OCI-LY3 (cell line): ENCODE data around the gene ALDH3B2.

ENCODE experiments used
- H2AFZ ChIP-seq: fragments of 200-600, 300-600 bp; shearing (Covaris generic); 2 replicates; pipeline ENCODE4 v1.6.0; 2014; ENCODE audit warnings: antibody characterized with exemption, low read depth, low read length
- H3K27ac ChIP-seq: fragments of 200-600, 300-600 bp; sonication (generic); 2 replicates; pipeline ENCODE4 v1.5.1; 2014; ENCODE audit warnings: mild to moderate bottlenecking, low read length, moderate library complexity, mixed read lengths
- H3K27me3 ChIP-seq: fragments of 200-600, 300-600 bp; sonication (generic); 2 replicates; pipeline ENCODE4 v1.6.1; 2014; ENCODE audit warnings: low read depth, low read length, mixed read lengths
- H3K36me3 ChIP-seq: fragments of 200-600, 300-600 bp; sonication (generic); replicated peaks from 2 replicates; pipeline ENCODE3; 2014; ENCODE audit warnings: low read depth, low read length, mixed read lengths
- H3K4me1 ChIP-seq: fragments of 300-600, 200-600 bp; sonication (generic); 2 replicates; pipeline ENCODE4 v1.6.1; 2014; ENCODE audit warnings: low read length, mixed read lengths
- H3K4me2 ChIP-seq: fragments of 200-600, 300-600 bp; sonication (generic); 2 replicates; pipeline ENCODE4 v1.6.1; 2014; ENCODE audit warnings: low read length, mixed read lengths
- H3K4me3 ChIP-seq: fragments of 300-600, 200-600 bp; sonication (generic); 2 replicates; pipeline ENCODE4 v1.5.1; 2014; ENCODE audit warnings: antibody characterized with exemption, mild to moderate bottlenecking, low read length, moderate library complexity
- H3K79me2 ChIP-seq: fragments of 300-600, 200-600 bp; shearing (Covaris generic); 2 replicates; pipeline ENCODE4 v1.6.1; 2014; ENCODE audit warnings: mild to moderate bottlenecking, low read length, mixed read lengths
- H3K9ac ChIP-seq: fragments of 300-600, 200-600 bp; shearing (Covaris generic); 2 replicates; pipeline ENCODE4 v1.6.0; 2014; ENCODE audit warnings: mild to moderate bottlenecking, low read length, moderate library complexity
- H3K9me3 ChIP-seq: fragments of 200-600, 300-600 bp; shearing (Covaris generic); 2 replicates; pipeline ENCODE4 v1.6.1; 2014; ENCODE audit warnings: low read length, mixed read lengths; ENCODE audit not compliant: insufficient read depth
- H4K20me1 ChIP-seq: fragments of 200-600, 300-600 bp; sonication (generic); 2 replicates; pipeline ENCODE4 v1.6.1; 2016; ENCODE audit warnings: low read length, mixed read lengths; ENCODE audit not compliant: insufficient read depth
- CTCF ChIP-seq: fragments of 200-600, 300-600 bp; sonication (generic); IDR thresholded peaks from 2 replicates; pipeline ENCODE4 v1.5.1; 2014; ENCODE audit warnings: antibody characterized with exemption, low read length, low read depth
- EZH2phosphoT487 ChIP-seq: fragments of 200-600 bp; shearing (Covaris generic); IDR thresholded peaks from 2 replicates; pipeline ENCODE4 v1.6.1; 2018; ENCODE audit warnings: antibody characterized with exemption, mixed run types, low read depth

The ALDH3B2 gene

GRCh38 chr11:67613313-67613959 lies 61.0 kb downstream of the ALDH3B2 start:
- H3K27ac ChIP-seq, result peak overlapping the region; percentile 80

GRCh38 chr11:67612751-67613150 lies 61.7 kb downstream of the ALDH3B2 start:
- H2AFZ ChIP-seq, result no peak overlapping the region
- peaks cover 6% of the 10 kb centered on the region for H3K79me2 ChIP-seq
- no peaks in the 10 kb centered on the region for H3K9me3 ChIP-seq
- peaks cover 20% of the 10 kb centered on the region for H3K36me3 ChIP-seq
- no peak overlapping the region for H3K4me2 ChIP-seq
- H3K9ac ChIP-seq, result no peak overlapping the region
- no peaks in the 10 kb centered on the region for H4K20me1 ChIP-seq
- TF ChIP-seq EZH2phosphoT487 (no peak), CTCF (no peak)
- H3K4me3 ChIP-seq, result no peak overlapping the region
- peaks cover 27% of the 10 kb centered on the region for H3K4me1 ChIP-seq
- H3K27ac ChIP-seq, result no peak overlapping the region
- H3K27me3 ChIP-seq, result peaks cover 2% of the 10 kb centered on the region; the same call in 1 of the 2 replicates

More at GRCh38 chr11:67613313-67613959, 61.0 kb downstream of the ALDH3B2 start:
- H3K4me3 ChIP-seq, result peak overlapping the region; percentile 69
- peak overlapping the region; percentile 8; the same call in 1 of the 2 replicates for H2AFZ ChIP-seq
- no peaks in the 10 kb centered on the region for H4K20me1 ChIP-seq
- H3K4me1 ChIP-seq, result peaks cover 22% of the 10 kb centered on the region
- H3K9ac ChIP-seq, result peak overlapping the region; percentile 82
- H3K4me2 ChIP-seq, result peak overlapping the region; percentile 78
- peaks cover 2% of the 10 kb centered on the region; the same call in 1 of the 2 replicates for H3K27me3 ChIP-seq
- H3K36me3 ChIP-seq, result peaks cover 17% of the 10 kb centered on the region
- TF ChIP-seq CTCF, result no peak
- TF ChIP-seq EZH2phosphoT487, result no peak
- no peaks in the 10 kb centered on the region; the same call in 1 of the 2 replicates for H3K79me2 ChIP-seq
- H3K9me3 ChIP-seq, result no peaks in the 10 kb centered on the region
